Fibroblast of lung (primary cell): Measurements from ENCODE around the gene TJP3. TPM values are rescaled to one million over a fixed set of nuclear protein-coding genes. Genes with fewer than 3 reads are reported as not detected.

Source experiments
- DNase-seq, 2 donors: peaks; one replicate each; pipeline versions ENCODE4 v3.0.0 to v3.0.0-alpha.2; 2010; ENCODE audit warnings: low read depth in 2 of 2
- H2AFZ ChIP-seq: 2 replicates; pipeline ENCODE4 v1.5.1; 2012; ENCODE audit warnings: low read length, control low read depth, inconsistent platforms
- H3K27ac ChIP-seq: 2 replicates; pipeline ENCODE4 v1.5.1; 2011; ENCODE audit warnings: low read length, control low read depth; ENCODE audit not compliant: insufficient read depth
- H3K27me3 ChIP-seq: 2 replicates; pipeline ENCODE4 v1.5.1; 2011; ENCODE audit warnings: mild to moderate bottlenecking, low read length; ENCODE audit not compliant: control insufficient read depth, insufficient read depth
- H3K36me3 ChIP-seq: 2 replicates; pipeline ENCODE4 v1.5.1; 2011; ENCODE audit warnings: low read length; ENCODE audit not compliant: control insufficient read depth, insufficient read depth
- H3K4me1 ChIP-seq: 2 replicates; pipeline ENCODE4 v1.5.1; 2011; ENCODE audit warnings: low read length; ENCODE audit not compliant: control insufficient read depth, insufficient read depth; ENCODE audit errors: extremely low read depth
- H3K4me2 ChIP-seq: 2 replicates; pipeline ENCODE4 v1.5.1; 2011; ENCODE audit warnings: low read length, control low read depth; ENCODE audit not compliant: insufficient read depth; ENCODE audit errors: extremely low read depth
- H3K4me3 ChIP-seq, 4 experiments: fragments of 200-600 bp in 1 of 4; sonication (generic) in 1 of 4; replicated peaks in 1 of 4; 2 replicates each; pipeline ENCODE4 v1.5.1; 2011 to 2016; ENCODE audit warnings: low read length in 4 of 4, low read depth in 3 of 4, mild to moderate bottlenecking in 3 of 4, control low read depth in 2 of 4, inconsistent platforms in 1 of 4, mixed read lengths in 1 of 4; ENCODE audit not compliant: insufficient read depth in 1 of 4; ENCODE audit errors: control extremely low read depth in 1 of 4
- H3K79me2 ChIP-seq: 2 replicates; pipeline ENCODE4 v1.5.1; 2012; ENCODE audit warnings: mild to moderate bottlenecking, low read length, inconsistent platforms; ENCODE audit not compliant: control insufficient read depth, insufficient read depth
- H3K9ac ChIP-seq: 2 replicates; pipeline ENCODE4 v1.5.1; 2011; ENCODE audit warnings: mild to moderate bottlenecking, low read length, control low read depth; ENCODE audit not compliant: insufficient read depth
- H3K9me3 ChIP-seq: 2 replicates; pipeline ENCODE4 v1.5.1; 2012; ENCODE audit warnings: low read depth, low read length; ENCODE audit not compliant: control insufficient read depth, insufficient read depth
- H4K20me1 ChIP-seq: 2 replicates; pipeline ENCODE4 v1.5.1; 2011; ENCODE audit warnings: low read length; ENCODE audit not compliant: control insufficient read depth, insufficient read depth; ENCODE audit errors: extremely low read depth
- CTCF ChIP-seq, 2 donors: IDR thresholded peaks in 1 of 2; conservative IDR thresholded peaks in 1 of 2; 1 replicate in 1 of 2; 2 replicates in 1 of 2; pipeline ENCODE4 v1.5.1; 2011 to 2012; ENCODE audit warnings: low read length in 2 of 2, control low read depth in 1 of 2, inconsistent platforms in 1 of 2, low read depth in 1 of 2, mild to moderate bottlenecking in 1 of 2
- EZH2 ChIP-seq: IDR thresholded peaks from 2 replicates; pipeline ENCODE4 v1.5.1; 2012; ENCODE audit warnings: low read length, control low read depth, mild to moderate bottlenecking; ENCODE audit errors: missing control alignments
- polyA plus RNA-seq, 2 donors: library from polyadenylated mRNA; depleted of rRNA in 1 of 2; stranded (reverse) in 1 of 2; unstranded in 1 of 2; fragments of >200 nt; gene quantifications; 2 replicates each; pipeline ENCODE4 v1.2.1, GENCODE V29; 2011 to 2012; ENCODE audit warnings: missing spikeins in 1 of 2
- total RNA-seq: library from RNA; depleted of rRNA; stranded (reverse); fragments of >200 nt; gene quantifications from 2 replicates; pipeline ENCODE4 v1.2.1, GENCODE V29; 2014

The TJP3 gene
- total and polyA plus RNA-seq, 2 donors (not counting 1 experiment from before 2014, with no cell fraction given) = not detected

DNA sequence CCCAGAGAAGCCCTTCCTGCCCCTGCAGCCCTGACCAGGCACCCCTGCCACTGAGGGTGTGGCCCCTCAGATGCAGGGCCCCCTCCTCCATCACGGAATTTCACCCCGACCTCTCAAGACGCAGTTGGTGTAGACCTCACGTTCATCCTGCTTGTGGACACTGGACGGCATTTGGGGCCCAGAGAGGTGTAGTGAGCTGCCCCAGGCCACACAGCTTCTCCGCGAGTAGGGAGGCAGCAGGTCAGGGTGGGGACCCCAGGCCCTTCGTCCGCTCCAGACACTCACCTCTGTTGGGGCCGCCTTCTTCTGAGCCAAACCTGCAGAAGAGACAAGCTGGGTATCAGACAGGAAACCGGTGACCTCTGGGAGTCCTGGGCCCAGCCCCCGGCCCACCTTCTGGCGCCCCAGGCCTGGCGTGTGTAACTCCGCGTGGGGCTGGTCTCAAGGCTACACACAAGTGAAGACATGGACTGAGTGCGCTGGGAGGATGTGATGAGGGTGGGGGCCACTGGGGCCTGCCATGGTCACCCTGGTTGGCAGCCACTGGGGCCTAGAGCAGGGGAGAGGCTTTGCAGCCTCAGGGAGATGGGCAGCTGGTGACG, 41.0 kb upstream of the TJP3 start:
- no peak for DNase-seq
- no peaks in the 10 kb centered on the region for H3K9me3 ChIP-seq
- peaks cover 12% of the 10 kb centered on the region for H3K36me3 ChIP-seq

GRCh38 chr19:3667766-3668165, 40.4 kb upstream of the TJP3 start:
- DNase-seq = no peak
- Histone ChIP-seq H3K9ac (no peak overlapping the region), H3K79me2 (no peaks in the 10 kb centered on the region), H3K27me3 (no peaks in the 10 kb centered on the region), H3K9me3 (no peaks in the 10 kb centered on the region), H3K4me3 (no peak overlapping the region), H3K4me1 (peaks cover 23% of the 10 kb centered on the region), H4K20me1 (no peaks in the 10 kb centered on the region), H3K27ac (no peak overlapping the region), H2AFZ (no peak overlapping the region), H3K4me2 (no peak overlapping the region), H3K36me3 (peaks cover 12% of the 10 kb centered on the region)
- TF ChIP-seq EZH2 (no peak), CTCF (conservative IDR thresholded peaks at IDR 0.05 in 1 of 2, IDR thresholded peaks at IDR 0.05 in 1 of 2; ENCODE audit: low read depth in 1 of 2, low read length in 2 of 2) (no peak)

More for the DNA sequence above, 41.0 kb upstream of the TJP3 start:
- no peak overlapping the region for H3K27ac ChIP-seq
- TF ChIP-seq CTCF (conservative IDR thresholded peaks at IDR 0.05 in 1 of 2, IDR thresholded peaks at IDR 0.05 in 1 of 2; ENCODE audit: low read depth in 1 of 2, low read length in 2 of 2) (no peak), EZH2 (no peak)
- no peak overlapping the region for H2AFZ ChIP-seq
- H3K4me3 ChIP-seq = no peak overlapping the region
- H3K4me2 ChIP-seq = no peak overlapping the region
- no peaks in the 10 kb centered on the region for H3K79me2 ChIP-seq
- no peak overlapping the region for H3K9ac ChIP-seq
- H3K27me3 ChIP-seq = no peaks in the 10 kb centered on the region
- H3K4me1 ChIP-seq = peaks cover 21% of the 10 kb centered on the region
- no peaks in the 10 kb centered on the region for H4K20me1 ChIP-seq

DNA sequence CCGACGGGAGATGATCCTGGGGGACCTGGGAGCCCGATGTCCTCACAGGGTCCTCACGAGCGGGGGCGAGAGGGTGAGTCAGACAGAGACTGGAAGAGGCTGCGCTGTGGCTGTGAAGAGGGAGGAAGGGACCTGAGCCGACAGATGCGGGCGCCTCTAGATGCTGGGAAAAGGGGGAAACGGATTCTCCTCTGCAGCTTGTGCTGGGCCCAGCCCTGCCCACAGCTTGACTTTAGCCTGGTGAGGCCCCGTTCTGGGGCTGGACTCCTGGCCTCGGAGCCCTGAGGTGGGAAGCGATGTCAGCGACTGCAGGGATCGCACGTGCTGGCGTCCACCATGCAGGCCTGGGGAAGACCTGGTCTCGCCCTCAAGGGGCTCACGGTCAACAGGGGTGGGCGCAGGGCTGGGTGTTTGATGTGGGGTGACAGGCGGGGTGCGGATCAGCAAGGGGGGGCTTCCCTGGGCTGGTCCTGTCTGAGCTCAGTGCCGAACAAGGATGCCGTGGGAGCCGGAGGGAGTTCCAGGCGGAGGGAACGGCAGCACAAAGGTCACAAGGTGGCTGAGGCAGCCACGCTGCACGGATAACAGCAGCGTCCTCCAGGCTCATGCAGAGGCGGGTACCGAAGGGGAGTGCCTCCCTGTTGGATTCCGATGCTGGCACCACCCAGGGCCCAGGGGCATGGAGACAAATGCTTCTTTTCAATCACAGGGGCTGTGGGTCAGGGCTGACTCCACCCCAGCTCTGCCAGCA, 39.7 kb upstream of the TJP3 start:
- no peak for TF ChIP-seq EZH2
- TF ChIP-seq CTCF (conservative IDR thresholded peaks at IDR 0.05 in 1 of 2, IDR thresholded peaks at IDR 0.05 in 1 of 2; ENCODE audit: low read depth in 1 of 2, low read length in 2 of 2) = no peak
- no peak overlapping the region for H2AFZ ChIP-seq
- no peak overlapping the region for H3K4me3 ChIP-seq
- H4K20me1 ChIP-seq = no peaks in the 10 kb centered on the region
- H3K79me2 ChIP-seq = no peaks in the 10 kb centered on the region
- DNase-seq = peak in 1 of 2 donors; percentile 51
- peaks cover 23% of the 10 kb centered on the region for H3K4me1 ChIP-seq
- H3K36me3 ChIP-seq = peaks cover 11% of the 10 kb centered on the region
- no peak overlapping the region for H3K27ac ChIP-seq
- H3K9ac ChIP-seq = no peak overlapping the region
- no peaks in the 10 kb centered on the region for H3K9me3 ChIP-seq
- no peaks in the 10 kb centered on the region for H3K27me3 ChIP-seq
- H3K4me2 ChIP-seq = no peak overlapping the region
